HepG2 (cell line): ENCODE data around the gene KIF22. TPM values are rescaled to one million over a fixed set of nuclear protein-coding genes. Genes with fewer than 3 reads are reported as not detected.

ENCODE experiments used
- ATAD3A ChIP-seq: sonication (generic); formaldehyde crosslinking; IDR thresholded peaks from 2 replicates; pipeline ENCODE4 v1.4.0; 2020; ENCODE audit warnings: missing genetic modification reagents
- E2F1 ChIP-seq: sonication (generic); formaldehyde crosslinking; IDR thresholded peaks from 2 replicates; pipeline ENCODE4 v1.5.0; 2020; ENCODE audit warnings: missing genetic modification reagents
- E2F5 ChIP-seq: sonication (generic); formaldehyde crosslinking; conservative IDR thresholded peaks from 2 replicates; pipeline ENCODE4 v1.4.0; 2020; ENCODE audit warnings: missing genetic modification reagents
- FOXA3 ChIP-seq: IDR thresholded peaks from 2 replicates; pipeline ENCODE4 v1.6.1; 2016; ENCODE audit warnings: missing genetic modification reagents, missing compliant biosample characterization
- GMEB2 ChIP-seq: IDR thresholded peaks from 2 replicates; pipeline ENCODE4 v1.6.1; 2016; ENCODE audit warnings: missing biosample characterization, missing genetic modification reagents, low read depth
- HNF4G ChIP-seq, 2 experiments: sonication (generic) in 1 of 2; formaldehyde crosslinking in 1 of 2; IDR thresholded peaks; 2 replicates each; pipeline versions ENCODE4 v1.4.0 to v1.6.1; 2011 to 2020; ENCODE audit warnings: borderline replicate concordance in 2 of 2, low read depth in 2 of 2, mild to moderate bottlenecking in 2 of 2, low read length in 1 of 2, missing genetic modification reagents in 1 of 2, moderate library complexity in 1 of 2
- HNRNPK ChIP-seq: fragments of 200-400 bp; formaldehyde crosslinking; IDR thresholded peaks from 2 replicates; pipeline ENCODE4 v1.6.1; 2018; ENCODE audit warnings: low read length, low read depth, moderate library complexity, mild to moderate bottlenecking; ENCODE audit not compliant: poor library complexity, severe bottlenecking
- MAX ChIP-seq: IDR thresholded peaks from 2 replicates; pipeline ENCODE4 v1.6.1; 2012; ENCODE audit warnings: inconsistent platforms
- ONECUT2 ChIP-seq: sonication (generic); formaldehyde crosslinking; IDR thresholded peaks from 2 replicates; pipeline ENCODE4 v1.4.0; 2020; ENCODE audit warnings: missing genetic modification reagents
- PBX3 ChIP-seq: sonication (generic); formaldehyde crosslinking; IDR thresholded peaks from 2 replicates; pipeline ENCODE4 v1.8.1; 2023; ENCODE audit warnings: missing genetic modification reagents, inconsistent platforms, borderline replicate concordance
- RBFOX2 ChIP-seq: fragments of 200-400 bp; formaldehyde crosslinking; IDR thresholded peaks from 2 replicates; pipeline ENCODE4 v1.6.1; 2017; ENCODE audit warnings: low read depth, mild to moderate bottlenecking, low read length
- SIN3A ChIP-seq: IDR thresholded peaks from 2 replicates; pipeline ENCODE4 v1.6.1; 2011; ENCODE audit warnings: low read depth, mild to moderate bottlenecking, control low read depth, low read length, borderline replicate concordance
- SMYD3 ChIP-seq: sonication (generic); formaldehyde crosslinking; IDR thresholded peaks from 2 replicates; pipeline ENCODE4 v1.8.1; 2023; ENCODE audit warnings: mild to moderate bottlenecking, missing genetic modification reagents
- SP5 ChIP-seq: IDR thresholded peaks from 2 replicates; pipeline ENCODE4 v1.6.1; 2016; ENCODE audit warnings: low read depth, borderline replicate concordance
- TFDP1 ChIP-seq: IDR thresholded peaks from 2 replicates; pipeline ENCODE4 v1.6.1; 2016; ENCODE audit warnings: missing compliant biosample characterization, missing genetic modification reagents, borderline replicate concordance
- TGIF2 ChIP-seq: IDR thresholded peaks from 2 replicates; pipeline ENCODE4 v1.6.1; 2016; ENCODE audit warnings: control low read depth, missing compliant biosample characterization
- ZBTB1 ChIP-seq: sonication (generic); formaldehyde crosslinking; IDR thresholded peaks from 2 replicates; pipeline ENCODE4 v1.4.0; 2020; ENCODE audit warnings: missing genetic modification reagents, borderline replicate concordance
- ZBTB38 ChIP-seq: sonication (generic); formaldehyde crosslinking; IDR thresholded peaks from 2 replicates; pipeline ENCODE4 v1.5.1; 2020; ENCODE audit warnings: mild to moderate bottlenecking, missing genetic modification reagents
- ZBTB7B ChIP-seq: sonication (generic); formaldehyde crosslinking; IDR thresholded peaks from 2 replicates; pipeline ENCODE4 v1.4.0; 2020; ENCODE audit warnings: missing genetic modification reagents
- ZC3H4 ChIP-seq: sonication (generic); formaldehyde crosslinking; IDR thresholded peaks from 2 replicates; pipeline ENCODE4 v1.4.0; 2020; ENCODE audit warnings: missing genetic modification reagents, borderline replicate concordance
- ZMYM4 ChIP-seq: sonication (generic); formaldehyde crosslinking; IDR thresholded peaks from 2 replicates; pipeline ENCODE4 v1.8.1; 2023; ENCODE audit warnings: mild to moderate bottlenecking, missing genetic modification reagents
- ZNF138 ChIP-seq: sonication (generic); formaldehyde crosslinking; IDR thresholded peaks from 2 replicates; pipeline ENCODE4 v1.5.0; 2020; ENCODE audit warnings: mild to moderate bottlenecking, low read depth, missing genetic modification reagents
- ZNF451 ChIP-seq: sonication (generic); formaldehyde crosslinking; IDR thresholded peaks from 2 replicates; pipeline ENCODE4 v1.5.0; 2020; ENCODE audit warnings: mild to moderate bottlenecking, missing genetic modification reagents
- polyA plus RNA-seq, 8 experiments: library from polyadenylated mRNA; depleted of rRNA in 3 of 8; stranded (reverse) in 7 of 8; unstranded in 1 of 8; fragments of >200 nt; fragmentation: Illumina TruSeq in 4 of 8; extraction: Trizol in 4 of 8; gene quantifications; 2 replicates each; pipeline versions ENCODE4 v1.2.1 to v1.2.3, GENCODE V29; 2011 to 2016; ENCODE audit warnings: low read depth in 4 of 8, missing spikeins in 1 of 8, mixed read lengths in 1 of 8; ENCODE audit not compliant: insufficient read depth in 1 of 8
- total RNA-seq, 5 experiments: library from RNA; depleted of rRNA; stranded (reverse); fragments of >200 nt; fragmentation: Illumina TruSeq; extraction: Trizol; gene quantifications; 2 replicates each; pipeline ENCODE4 v1.2.3, GENCODE V29; 2016; ENCODE audit warnings: low read depth in 1 of 5

Gene KIF22
- total and polyA plus RNA-seq, 2 of the 13 experiments (the other 11 are each of a cell fraction or from before 2014, with no cell fraction given) = 95.8 to 118 TPM

- TF ChIP-seq ONECUT2 (peak; percentile 24; the same call in 1 of the 2 replicates), PBX3 (CRISPR knock-in tag) (no peak), ZBTB38 (CRISPR knock-in tag) (no peak), RBFOX2 (peak; percentile 70), ZNF138 (CRISPR knock-in tag) (no peak), HNF4G (IDR thresholded peaks at IDR 0.05; ENCODE audit: borderline replicate concordance, low read depth, low read length) (no peak), HNF4G (CRISPR knock-in tag; IDR thresholded peaks at IDR 0.05; ENCODE audit: borderline replicate concordance, low read depth) (no peak), FOXA3 (CRISPR knock-in tag) (no peak), ZNF451 (CRISPR knock-in tag) (no peak), ZBTB1 (CRISPR knock-in tag) (no peak), TGIF2 (CRISPR knock-in tag) (peak; percentile 53; the same call in 1 of the 2 replicates), SIN3A (peak; percentile 26; the same call in 1 of the 2 replicates), MAX (peak; percentile 78; the same call in 1 of the 2 replicates), GMEB2 (no peak), SMYD3 (CRISPR knock-in tag) (no peak), HNRNPK (peak; percentile 16), ZMYM4 (0 out of 2 replicates have a peak, but pooled peaks have one; percentile 28), ZBTB7B (0 out of 2 replicates have a peak, but pooled peaks have one; percentile 23), SP5 (CRISPR knock-in tag) (0 out of 2 replicates have a peak, but pooled peaks have one; percentile 38), ATAD3A (CRISPR knock-in tag) (no peak), E2F5 (CRISPR knock-in tag) (peak; percentile 77), ZC3H4 (CRISPR knock-in tag) (peak; percentile 86; the same call in 1 of the 2 replicates), TFDP1 (CRISPR knock-in tag) (peak; percentile 89), E2F1 (peak; percentile 63)
Observed at GRCh38 chr16:29806641-29807425, 16.3 kb downstream of the KIF22 start (continued).
